NT2/D1 (cell line): Measurements from ENCODE around the gene MT1X.

ENCODE experiments used
- SUZ12 ChIP-seq: IDR thresholded peaks from 2 replicates; pipeline ENCODE4 v1.6.1; 2011; ENCODE audit not compliant: insufficient read length, insufficient read depth; ENCODE audit errors: extremely low read depth
- YY1 ChIP-seq: IDR thresholded peaks from 2 replicates; pipeline ENCODE4 v1.6.1; 2011; ENCODE audit not compliant: insufficient read length, insufficient read depth
- ZNF274 ChIP-seq: IDR thresholded peaks from 2 replicates; pipeline ENCODE4 v1.6.1; 2011; ENCODE audit warnings: mild to moderate bottlenecking, low read depth, low read length

DNA sequence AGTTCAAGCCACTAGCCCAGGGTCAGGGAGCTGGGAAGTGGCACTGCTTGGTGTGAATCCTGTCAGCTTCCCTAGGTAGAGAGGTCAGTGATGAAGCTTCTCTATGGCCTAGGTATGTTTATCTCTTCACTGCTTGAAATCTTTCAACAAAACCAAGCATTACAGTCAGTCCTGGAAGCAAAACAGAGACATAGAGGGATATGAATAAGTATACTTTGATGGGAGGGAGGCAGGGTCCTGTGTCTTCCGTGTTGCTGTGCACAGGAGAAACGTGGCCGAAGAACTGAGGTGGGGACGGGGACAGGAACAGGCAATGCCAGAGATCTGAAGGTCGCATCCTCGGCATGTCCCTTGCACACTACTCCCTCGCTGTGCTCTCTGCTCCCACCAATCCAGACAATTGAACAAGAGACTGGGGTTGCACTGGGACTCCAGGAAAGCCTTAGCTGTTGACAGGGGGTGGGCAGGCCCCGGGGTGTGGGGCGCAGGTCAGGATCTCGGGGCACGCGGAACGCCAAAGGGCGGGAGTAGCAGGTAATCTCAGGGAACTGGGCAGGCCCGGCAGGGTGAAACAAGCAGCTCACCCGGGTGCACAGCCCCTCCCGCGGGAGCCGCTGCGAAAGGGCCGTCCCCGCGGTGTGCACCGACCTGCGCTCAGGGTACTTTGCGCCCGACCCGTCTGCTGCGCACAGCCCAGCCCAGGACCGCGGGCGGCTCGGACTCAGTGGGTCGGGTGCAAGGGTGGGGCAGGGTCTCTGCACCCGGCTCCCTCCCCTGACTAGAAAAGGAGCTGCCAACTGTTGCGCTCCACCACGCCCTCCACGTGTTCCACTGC, 13.0 kb upstream of the MT1X start, which contains the start of gene MT1H:
- TF ChIP-seq ZNF274 (no peak), SUZ12 (no peak), YY1 (no peak)
